Measurements from ENCODE around the gene TMEM272. TPM values are rescaled to one million over a fixed set of nuclear protein-coding genes. Genes with fewer than 3 reads are reported as not detected.

TMEM272 gene
- total RNA-seq, 4 donors from 2014 or later, result not detected

DNA sequence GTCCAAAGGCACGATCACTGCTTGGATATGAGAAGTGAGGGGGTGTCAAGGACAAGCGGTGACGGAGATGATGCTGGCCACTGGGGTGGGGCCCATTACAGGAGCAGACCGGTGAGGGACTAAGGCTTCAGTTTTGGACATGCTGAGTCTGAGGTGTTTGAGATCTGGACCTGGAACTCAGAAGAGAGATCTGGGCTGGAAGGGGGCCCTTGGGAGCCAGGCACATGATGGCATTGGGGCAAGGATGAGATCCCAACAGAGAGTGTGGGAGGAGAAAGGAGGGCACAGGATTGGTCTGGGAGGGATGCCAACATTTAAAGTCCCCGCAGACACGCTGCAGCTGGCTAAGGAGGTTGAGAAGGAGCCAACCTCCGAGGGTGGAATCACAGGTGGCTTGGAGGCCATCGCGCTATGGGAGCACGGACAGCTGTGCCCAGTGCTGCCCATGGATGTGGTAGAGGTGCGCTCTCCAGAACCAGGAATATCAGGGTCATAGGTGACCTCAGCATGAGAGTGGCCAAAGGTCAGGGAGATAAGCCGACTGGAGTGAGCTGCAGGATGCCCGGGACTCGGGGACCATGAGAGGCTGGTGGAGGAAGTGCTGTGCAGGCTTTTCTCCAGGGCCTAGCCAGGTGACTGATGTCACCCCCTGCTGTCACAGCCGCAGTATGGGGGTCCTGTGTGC lies 62.8 kb downstream of the TMEM272 start:
- no peak overlapping the region for H3K4me3 ChIP-seq
- no peak overlapping the region for H3K27ac ChIP-seq
- no peaks in the 10 kb centered on the region for H3K9me3 ChIP-seq
- WGBS, 2 donors (ENCODE audit: low coverage in 1 of 2), result 59 to 77% methylated on average over 6 to 15 of the region's 15 CpGs
- peaks cover 0 to 32% (median 8%) of the 10 kb centered on the region in 4 donors for H3K4me1 ChIP-seq
- intact Hi-C loops (cut with DNase I; ENCODE audit: low total_unique reads), result no loop called here
- no peaks in the 10 kb centered on the region for H3K27me3 ChIP-seq
- in situ Hi-C loops (cut with MboI; ENCODE audit: low pct_ligation_motif_present in 1 of 4, low pct_unique_long_range_greater_than_20kb in 1 of 4, low sequenced_read_pairs in 3 of 4), result loop anchor here in 2 of 4 donors (25.0 kb wide), 2 partner anchors 195 to 345 kb away; partner anchors contain the start of gene WDFY2 (in 1 of the 2)
- no peak for DNase-seq
- no peaks in the 10 kb centered on the region for H3K36me3 ChIP-seq
- no peak for TF ChIP-seq POLR2AphosphoS5 (IDR thresholded peaks at IDR 0.05)
- no peak for TF ChIP-seq EP300 (IDR thresholded peaks at IDR 0.05; ENCODE audit: low read depth)
- no peak for TF ChIP-seq POLR2A (IDR thresholded peaks at IDR 0.05)
- TF ChIP-seq CTCF (IDR thresholded peaks at IDR 0.05), result no peak

DNA sequence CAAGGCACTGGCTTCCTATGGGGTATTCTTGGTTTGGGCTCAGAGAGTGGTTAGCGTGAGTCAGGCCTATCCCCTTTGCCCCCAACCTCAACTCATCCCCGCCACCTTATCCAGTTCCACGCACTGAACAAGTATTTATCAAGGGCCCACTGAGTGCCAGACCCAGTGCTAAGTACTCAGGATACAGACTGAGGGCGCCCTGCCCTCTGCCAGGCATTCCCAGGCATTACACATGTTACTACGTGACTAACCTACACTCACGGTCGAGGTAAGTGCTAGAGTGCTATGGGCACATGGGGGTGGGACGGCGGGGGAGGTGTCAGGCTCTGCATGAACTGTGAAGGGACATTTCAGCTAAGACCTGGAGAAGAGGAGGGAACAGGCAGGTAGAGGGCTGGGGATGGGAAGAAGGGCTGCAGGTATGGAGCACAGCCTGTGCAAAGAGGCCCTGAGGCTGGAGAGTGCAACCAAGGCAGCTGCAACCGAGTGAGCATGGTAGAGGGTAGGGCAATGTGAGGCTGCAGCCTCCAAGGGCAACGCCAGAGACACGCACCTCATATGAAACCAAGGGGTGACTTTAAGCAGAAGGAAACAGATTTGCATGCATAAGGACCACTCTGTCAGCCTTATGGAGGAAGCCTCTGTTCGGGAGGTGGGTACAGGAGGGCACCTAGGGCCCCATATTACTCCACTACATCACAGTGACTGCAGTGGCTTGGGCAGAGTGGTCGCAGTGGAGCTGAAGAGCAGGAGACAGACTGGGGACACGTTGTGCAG lies 63.5 kb downstream of the TMEM272 start:
- no peak overlapping the region for H3K27ac ChIP-seq
- no peak overlapping the region for H3K4me3 ChIP-seq
- no peaks in the 10 kb centered on the region for H3K27me3 ChIP-seq
- in situ Hi-C loops (cut with MboI; ENCODE audit: low pct_ligation_motif_present in 1 of 4, low pct_unique_long_range_greater_than_20kb in 1 of 4, low sequenced_read_pairs in 3 of 4) (loop anchor here in 2 of 4 donors (25.0 kb wide), 2 partner anchors 194 to 344 kb away; partner anchors contain the start of gene WDFY2 (in 1 of the 2)), intact Hi-C loops (cut with DNase I; ENCODE audit: low total_unique reads) (no loop called here)
- H3K4me1 ChIP-seq, result peaks cover 0 to 26% (median 6%) of the 10 kb centered on the region in 4 donors
- H3K9me3 ChIP-seq, result no peaks in the 10 kb centered on the region
- no peaks in the 10 kb centered on the region for H3K36me3 ChIP-seq
- TF ChIP-seq POLR2A (IDR thresholded peaks at IDR 0.05) (no peak), CTCF (IDR thresholded peaks at IDR 0.05) (peak in 1 of 5 experiments; percentile 27), POLR2AphosphoS5 (IDR thresholded peaks at IDR 0.05) (no peak)
- 74 to 75% methylated on average over 9 to 15 of the region's 15 CpGs for WGBS, 2 donors (ENCODE audit: low coverage in 1 of 2)
- DNase-seq, result no peak

- no peaks in the 10 kb centered on the region for H3K27me3 ChIP-seq
- WGBS, 2 donors (ENCODE audit: low coverage in 1 of 2), result 77 to 80% methylated on average over 3 of the region's 3 CpGs
- H3K4me1 ChIP-seq, result peaks cover 0 to 18% (median 2%) of the 10 kb centered on the region in 4 donors
- no peaks in the 10 kb centered on the region for H3K36me3 ChIP-seq
- TF ChIP-seq POLR2AphosphoS5 (IDR thresholded peaks at IDR 0.05), result no peak
- no peak for TF ChIP-seq EP300 (IDR thresholded peaks at IDR 0.05; ENCODE audit: low read depth)
- TF ChIP-seq POLR2A (IDR thresholded peaks at IDR 0.05), result no peak
- no peak for TF ChIP-seq CTCF (IDR thresholded peaks at IDR 0.05)
- in situ Hi-C loops (cut with MboI; ENCODE audit: low pct_ligation_motif_present in 1 of 4, low pct_unique_long_range_greater_than_20kb in 1 of 4, low sequenced_read_pairs in 3 of 4) (loop anchor here in 2 of 4 donors (25.0 kb wide), 2 partner anchors 193 to 343 kb away; partner anchors contain the start of gene WDFY2 (in 1 of the 2)), intact Hi-C loops (cut with DNase I; ENCODE audit: low total_unique reads) (no loop called here)
- no peak overlapping the region for H3K4me3 ChIP-seq
- H3K9me3 ChIP-seq, result no peaks in the 10 kb centered on the region
- DNase-seq, result no peak
- no peak overlapping the region for H3K27ac ChIP-seq
Measured at GRCh38 chr13:51780099-51780498, 64.9 kb downstream of the TMEM272 start.

GRCh38 chr13:51778392-51778791 lies 66.6 kb downstream of the TMEM272 start:
- H3K36me3 ChIP-seq, result no peaks in the 10 kb centered on the region
- H3K4me1 ChIP-seq, result peaks cover 0 to 7% (median 2%) of the 10 kb centered on the region in 4 donors
- no peaks in the 10 kb centered on the region for H3K27me3 ChIP-seq
- H3K27ac ChIP-seq, result no peak overlapping the region
- H3K4me3 ChIP-seq, result no peak overlapping the region
- intact Hi-C loops (cut with DNase I; ENCODE audit: low total_unique reads), result no loop called here
- in situ Hi-C loops (cut with MboI; ENCODE audit: low pct_ligation_motif_present in 1 of 4, low pct_unique_long_range_greater_than_20kb in 1 of 4, low sequenced_read_pairs in 3 of 4), result loop anchor here in 2 of 4 donors (25.0 kb wide), 2 partner anchors 191 to 341 kb away; partner anchors contain the start of gene WDFY2 (in 1 of the 2)
- H3K9me3 ChIP-seq, result no peaks in the 10 kb centered on the region
- no peak for TF ChIP-seq EP300 (IDR thresholded peaks at IDR 0.05; ENCODE audit: low read depth)
- no peak for TF ChIP-seq CTCF (IDR thresholded peaks at IDR 0.05)
- no peak for TF ChIP-seq POLR2AphosphoS5 (IDR thresholded peaks at IDR 0.05)
- no peak for TF ChIP-seq POLR2A (IDR thresholded peaks at IDR 0.05)
- WGBS, 2 donors (ENCODE audit: low coverage in 1 of 2), result 70 to 76% methylated on average over 2 to 11 of the region's 11 CpGs
- no peak for DNase-seq

All from transverse colon (tissue), 4 donors.